AG10803 (cell line): ENCODE results near the gene SRP19.
A peak's percentile ranks its signal among the peaks of the same experiment; 100 is the strongest.

ENCODE experiments used
- DNase-seq: peaks from one replicate; pipeline ENCODE4 v3.0.0; 2010; ENCODE audit warnings: low read depth
- H3K4me3 ChIP-seq: 2 replicates; pipeline ENCODE4 v1.5.1; 2011; ENCODE audit warnings: mild to moderate bottlenecking, low read length, control low read depth
- CTCF ChIP-seq: conservative IDR thresholded peaks from 2 replicates; pipeline ENCODE4 v1.5.1; 2011; ENCODE audit warnings: mild to moderate bottlenecking, low read length, control low read depth, inconsistent platforms

Gene SRP19

GRCh38 chr5:112830378-112830777, 30.7 kb upstream of the SRP19 start:
- TF ChIP-seq CTCF: no peak
- H3K4me3 ChIP-seq: no peak overlapping the region
- DNase-seq: no peak

- no peak for DNase-seq
- TF ChIP-seq CTCF: no peak
- H3K4me3 ChIP-seq: no peak overlapping the region
Measured at GRCh38 chr5:112833971-112834370, 27.1 kb upstream of the SRP19 start.

GRCh38 chr5:112844489-112844888, 16.6 kb upstream of the SRP19 start:
- H3K4me3 ChIP-seq: no peak overlapping the region
- no peak for DNase-seq
- no peak for TF ChIP-seq CTCF

GRCh38 chr5:112846556-112846955, 14.5 kb upstream of the SRP19 start:
- no peak for TF ChIP-seq CTCF
- no peak overlapping the region for H3K4me3 ChIP-seq
- no peak for DNase-seq

- DNase-seq: no peak
- H3K4me3 ChIP-seq: no peak overlapping the region
- no peak for TF ChIP-seq CTCF
Measured at GRCh38 chr5:112847306-112847705, 13.8 kb upstream of the SRP19 start.

- no peak overlapping the region for H3K4me3 ChIP-seq
- peak; percentile 75 for DNase-seq
- TF ChIP-seq CTCF: peak; percentile 78
Measured at GRCh38 chr5:112848116-112848811, 12.8 kb upstream of the SRP19 start.

GRCh38 chr5:112849912-112850311, 11.2 kb upstream of the SRP19 start:
- no peak overlapping the region for H3K4me3 ChIP-seq
- DNase-seq: no peak
- TF ChIP-seq CTCF: no peak
